Ectodermal cell (in vitro differentiated cells): ENCODE results near the gene CENPE.

Experiments used
- H3K27ac ChIP-seq: 2 replicates; pipeline ENCODE4 v1.7.0; 2013; ENCODE audit warnings: mild to moderate bottlenecking, low read depth, low read length; ENCODE audit not compliant: insufficient read depth, poor library complexity, severe bottlenecking
- H3K27me3 ChIP-seq: 2 replicates; pipeline ENCODE4 v1.7.0; 2013; ENCODE audit warnings: mild to moderate bottlenecking, low read length; ENCODE audit not compliant: insufficient read depth, control insufficient read depth, poor library complexity, severe bottlenecking
- H3K36me3 ChIP-seq: one replicate; pipeline ENCODE4 v1.7.0; 2013; ENCODE audit warnings: low read length; ENCODE audit not compliant: control insufficient read depth, insufficient read depth
- H3K4me1 ChIP-seq: one replicate; pipeline ENCODE4 v1.7.0; 2013; ENCODE audit warnings: low read length; ENCODE audit not compliant: control insufficient read depth, insufficient read depth
- H3K4me3 ChIP-seq: 2 replicates; pipeline ENCODE4 v1.7.0; 2013; ENCODE audit warnings: low read depth, low read length, control low read depth; ENCODE audit not compliant: insufficient read depth
- H3K9me3 ChIP-seq: 2 replicates; pipeline ENCODE4 v1.7.0; 2013; ENCODE audit warnings: mild to moderate bottlenecking, low read length, moderate library complexity; ENCODE audit not compliant: control insufficient read depth
- WGBS, 2 experiments: methylation state at CpG; one replicate each; pipeline ENCODE4 v1.1.7; 2013; ENCODE audit warnings: missing lambda C conversion rate in 2 of 2; 5-methylcytosine and 5-hydroxymethylcytosine counted together

The CENPE gene

GRCh38 chr4:103137446-103137827 is 60.7 kb downstream of the CENPE start:
- Histone ChIP-seq H3K4me3 (no peak overlapping the region), H3K27me3 (no peaks in the 10 kb centered on the region), H3K27ac (no peak overlapping the region), H3K36me3 (peaks cover 43% of the 10 kb centered on the region), H3K4me1 (no peaks in the 10 kb centered on the region), H3K9me3 (no peaks in the 10 kb centered on the region)
- 94 to 100% methylated on average over 1 of the region's 1 CpG for WGBS, 2 experiments

GRCh38 chr4:103136671-103137445 is 61.3 kb downstream of the CENPE start:
- peaks cover 47% of the 10 kb centered on the region for H3K36me3 ChIP-seq
- no peaks in the 10 kb centered on the region for H3K9me3 ChIP-seq
- WGBS, 2 experiments = 33 to 36% methylated on average over 1 of the region's 1 CpG
- no peak overlapping the region for H3K27ac ChIP-seq
- no peaks in the 10 kb centered on the region for H3K4me1 ChIP-seq
- no peak overlapping the region for H3K4me3 ChIP-seq
- H3K27me3 ChIP-seq = no peaks in the 10 kb centered on the region

DNA sequence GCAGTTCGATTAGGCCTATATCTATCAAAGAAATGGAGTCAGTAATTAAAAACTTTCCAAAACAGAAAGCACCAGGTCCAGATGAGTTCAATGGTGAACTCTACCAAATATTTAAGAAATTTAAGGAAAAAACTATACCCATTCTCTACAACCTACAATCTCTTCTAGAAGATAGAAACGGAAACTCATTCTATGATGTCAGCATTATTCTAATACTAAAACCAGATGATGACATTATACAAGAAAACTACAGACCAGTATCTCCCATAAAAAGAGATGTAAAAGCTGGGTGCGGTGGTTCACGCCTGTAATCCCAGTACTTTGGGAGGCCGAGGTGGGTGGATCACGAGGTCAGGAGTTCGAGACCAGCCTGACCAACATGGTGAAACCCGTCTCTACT is 69.0 kb downstream of the CENPE start:
- Histone ChIP-seq H3K27me3 (no peaks in the 10 kb centered on the region), H3K9me3 (no peaks in the 10 kb centered on the region), H3K4me3 (no peak overlapping the region), H3K4me1 (no peaks in the 10 kb centered on the region), H3K36me3 (peaks cover 32% of the 10 kb centered on the region), H3K27ac (no peak overlapping the region)
- WGBS, 2 experiments = 88 to 90% methylated on average over 8 of the region's 8 CpGs

DNA sequence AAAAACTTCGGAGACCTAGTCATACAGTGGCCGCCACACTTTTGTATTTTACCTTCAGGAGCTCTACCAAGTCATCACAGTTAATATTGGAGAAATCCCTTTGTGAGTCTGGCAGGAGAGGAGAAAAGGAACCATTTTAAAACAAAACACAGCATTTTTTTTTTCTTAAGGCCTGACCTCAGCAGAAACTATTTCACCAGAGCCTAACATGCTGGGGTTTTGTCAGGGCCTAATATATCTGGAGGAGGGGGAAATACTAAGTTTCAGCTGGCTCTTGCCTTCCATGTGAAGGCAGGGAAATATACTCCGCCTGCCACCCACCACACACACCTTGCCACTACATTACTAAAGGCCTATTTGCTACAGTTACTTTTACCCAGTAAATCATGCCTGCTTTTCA is 72.0 kb downstream of the CENPE start:
- 99 to 100% methylated on average over 3 of the region's 3 CpGs for WGBS, 2 experiments
- H3K4me3 ChIP-seq = no peak overlapping the region
- peaks cover 28% of the 10 kb centered on the region for H3K36me3 ChIP-seq
- H3K4me1 ChIP-seq = no peaks in the 10 kb centered on the region
- no peaks in the 10 kb centered on the region for H3K27me3 ChIP-seq
- no peak overlapping the region for H3K27ac ChIP-seq
- H3K9me3 ChIP-seq = no peaks in the 10 kb centered on the region

- no peaks in the 10 kb centered on the region for H3K4me1 ChIP-seq
- H3K27ac ChIP-seq = no peak overlapping the region
- no peaks in the 10 kb centered on the region for H3K9me3 ChIP-seq
- H3K4me3 ChIP-seq = no peak overlapping the region
- H3K36me3 ChIP-seq = peaks cover 15% of the 10 kb centered on the region
- no peaks in the 10 kb centered on the region for H3K27me3 ChIP-seq
- WGBS, 2 experiments = 93 to 97% methylated on average over 2 to 3 of the region's 3 CpGs
Observed at GRCh38 chr4:103123114-103123513, 75.0 kb downstream of the CENPE start.

- H3K27me3 ChIP-seq = no peaks in the 10 kb centered on the region
- 89 to 100% methylated on average over 1 of the region's 1 CpG for WGBS, 2 experiments
Observed at GRCh38 chr4:103118166-103118565, 80.0 kb downstream of the CENPE start.

GRCh38 chr4:103111598-103111997 is 86.5 kb downstream of the CENPE start:
- Histone ChIP-seq H3K4me3 (no peak overlapping the region), H3K4me1 (no peaks in the 10 kb centered on the region), H3K36me3 (peaks cover 36% of the 10 kb centered on the region), H3K27me3 (no peaks in the 10 kb centered on the region), H3K9me3 (no peaks in the 10 kb centered on the region), H3K27ac (no peak overlapping the region)
- WGBS, 2 experiments = 90 to 100% methylated on average over 1 of the region's 4 CpGs

More at GRCh38 chr4:103118166-103118565, 80.0 kb downstream of the CENPE start:
- peaks cover 17% of the 10 kb centered on the region for H3K36me3 ChIP-seq
- H3K4me3 ChIP-seq = no peak overlapping the region
- no peaks in the 10 kb centered on the region for H3K4me1 ChIP-seq
- H3K27ac ChIP-seq = no peak overlapping the region
- no peaks in the 10 kb centered on the region for H3K9me3 ChIP-seq

- WGBS, 2 experiments = 97% methylated on average over 4 of the region's 4 CpGs
- peaks cover 24% of the 10 kb centered on the region for H3K36me3 ChIP-seq
- no peak overlapping the region for H3K4me3 ChIP-seq
- no peak overlapping the region for H3K27ac ChIP-seq
- no peaks in the 10 kb centered on the region for H3K9me3 ChIP-seq
- no peaks in the 10 kb centered on the region for H3K4me1 ChIP-seq
- no peaks in the 10 kb centered on the region for H3K27me3 ChIP-seq
Observed at GRCh38 chr4:103108542-103108941, 89.6 kb downstream of the CENPE start.

DNA sequence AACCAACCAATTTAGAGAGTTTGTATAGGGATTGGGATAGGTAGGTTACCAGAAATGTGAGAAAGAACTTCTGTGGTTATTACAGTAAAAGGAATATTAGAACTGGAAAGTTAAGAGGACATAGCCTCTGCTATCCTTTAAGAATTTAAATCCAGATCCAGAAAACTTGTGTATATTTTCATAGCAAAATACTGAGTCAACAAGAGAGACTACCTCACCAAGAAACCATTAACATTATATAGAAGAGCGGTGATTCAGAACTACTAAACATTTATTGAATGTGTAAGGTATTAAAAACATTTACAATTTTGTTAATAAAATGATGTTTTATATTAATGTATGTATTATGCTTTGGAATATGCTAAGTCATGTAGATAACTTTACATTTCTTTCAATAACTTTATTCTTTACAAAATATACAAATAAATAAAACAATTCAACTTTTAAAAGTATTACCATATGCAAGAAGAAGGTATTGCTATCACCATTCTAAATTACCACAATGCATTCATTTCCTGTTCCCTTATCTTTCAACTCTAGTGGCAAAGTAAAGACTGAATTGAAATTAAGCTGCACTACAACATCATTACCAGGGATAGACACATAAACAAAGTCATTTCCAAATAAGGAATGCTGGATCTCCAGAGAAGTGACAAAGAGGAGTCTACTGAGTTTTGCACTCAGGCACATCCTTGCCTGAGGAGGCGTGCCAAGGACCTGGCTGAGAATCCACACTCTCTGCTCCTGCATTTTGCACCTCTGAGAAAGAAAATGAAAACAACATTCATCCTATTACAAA is 92.4 kb downstream of the CENPE start:
- H3K9me3 ChIP-seq = no peaks in the 10 kb centered on the region
- WGBS, 2 experiments = 85 to 94% methylated on average over 1 of the region's 2 CpGs
- no peak overlapping the region for H3K27ac ChIP-seq
- H3K27me3 ChIP-seq = no peaks in the 10 kb centered on the region
- peaks cover 24% of the 10 kb centered on the region for H3K36me3 ChIP-seq
- no peak overlapping the region for H3K4me3 ChIP-seq
- H3K4me1 ChIP-seq = no peaks in the 10 kb centered on the region

GRCh38 chr4:103104886-103105285 is 93.3 kb downstream of the CENPE start:
- H3K27ac ChIP-seq = no peak overlapping the region
- 86 to 93% methylated on average over 1 to 3 of the region's 3 CpGs for WGBS, 2 experiments
- H3K9me3 ChIP-seq = no peaks in the 10 kb centered on the region
- H3K4me3 ChIP-seq = no peak overlapping the region
- H3K36me3 ChIP-seq = peaks cover 15% of the 10 kb centered on the region
- H3K4me1 ChIP-seq = no peaks in the 10 kb centered on the region
- H3K27me3 ChIP-seq = no peaks in the 10 kb centered on the region
